ENCODE data around the gene GPR161. TPM values are rescaled to one million over a fixed set of nuclear protein-coding genes. Genes with fewer than 3 reads are reported as not detected.

The GPR161 gene
- total RNA-seq, 4 donors from 2014 or later = 0.60 to 3.3 (median 2.8) TPM

DNA sequence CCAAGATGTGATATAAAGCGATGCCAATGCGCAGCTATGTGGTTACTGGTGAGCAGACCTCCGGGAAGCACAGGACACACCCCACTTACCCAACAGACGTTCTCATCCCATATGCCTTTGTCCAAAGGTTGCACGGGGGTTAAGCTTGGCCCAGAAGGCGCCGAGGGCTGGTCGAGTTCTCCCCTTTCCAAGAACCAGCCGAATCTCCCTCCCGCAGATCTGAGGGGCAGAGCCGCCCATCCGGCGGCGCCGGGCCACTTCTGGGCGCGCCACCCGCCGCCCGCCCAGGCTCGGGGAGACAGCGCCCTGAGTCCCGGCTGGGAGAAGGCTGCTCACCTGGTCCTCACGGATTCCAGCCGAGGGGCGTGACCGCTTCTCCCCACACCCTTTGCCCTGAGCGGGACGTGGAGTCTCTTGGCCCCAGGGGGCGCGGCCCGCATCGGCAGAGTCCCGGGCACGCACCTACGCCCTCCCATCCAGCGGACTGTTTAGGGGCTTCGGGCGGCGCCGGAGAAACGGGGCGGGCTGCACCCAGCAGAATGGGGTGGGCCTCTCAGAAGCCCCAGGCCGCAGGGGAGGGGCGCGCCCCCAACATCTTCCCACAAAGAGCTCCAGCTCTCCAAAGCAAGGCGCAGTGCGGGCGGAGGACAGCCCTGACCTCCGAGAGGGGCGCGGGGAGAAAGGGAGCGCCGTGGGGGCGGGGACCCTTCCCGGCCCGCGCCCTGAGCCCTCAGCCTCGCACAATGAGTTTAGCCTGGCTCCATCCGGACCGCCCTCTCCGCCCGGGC lies 615 bp downstream of the GPR161 start:
- intact Hi-C loops (cut with DNase I; ENCODE audit: low total_unique reads) = loop anchor here (5.0 kb wide), 1 partner anchor 44 kb away; no protein-coding TSS in a partner anchor
- no peaks in the 10 kb centered on the region for H3K9me3 ChIP-seq
- no peaks in the 10 kb centered on the region for H3K36me3 ChIP-seq
- peaks cover 5% of the 10 kb centered on the region for H3K27me3 ChIP-seq
- H3K4me1 ChIP-seq = peaks cover 13 to 29% (median 24%) of the 10 kb centered on the region in 4 donors
- WGBS, 2 donors (ENCODE audit: low coverage in 1 of 2) = 0 to 1% methylated on average over 8 to 24 of the region's 63 CpGs
- peak overlapping the region; percentile 55 to 81 (median 69) for H3K4me3 ChIP-seq
- TF ChIP-seq POLR2AphosphoS5 (IDR thresholded peaks at IDR 0.05) (no peak), POLR2A (IDR thresholded peaks at IDR 0.05) (no peak), CTCF (IDR thresholded peaks at IDR 0.05) (no peak), EP300 (IDR thresholded peaks at IDR 0.05; ENCODE audit: low read depth) (no peak)
- in situ Hi-C loops (cut with MboI; ENCODE audit: low pct_ligation_motif_present in 1 of 4, low pct_unique_long_range_greater_than_20kb in 1 of 4, low sequenced_read_pairs in 3 of 4) = no loop called here
- H3K27ac ChIP-seq = peak overlapping the region; percentile 64 to 86 (median 80)
- peak; percentile 62 for DNase-seq

DNA sequence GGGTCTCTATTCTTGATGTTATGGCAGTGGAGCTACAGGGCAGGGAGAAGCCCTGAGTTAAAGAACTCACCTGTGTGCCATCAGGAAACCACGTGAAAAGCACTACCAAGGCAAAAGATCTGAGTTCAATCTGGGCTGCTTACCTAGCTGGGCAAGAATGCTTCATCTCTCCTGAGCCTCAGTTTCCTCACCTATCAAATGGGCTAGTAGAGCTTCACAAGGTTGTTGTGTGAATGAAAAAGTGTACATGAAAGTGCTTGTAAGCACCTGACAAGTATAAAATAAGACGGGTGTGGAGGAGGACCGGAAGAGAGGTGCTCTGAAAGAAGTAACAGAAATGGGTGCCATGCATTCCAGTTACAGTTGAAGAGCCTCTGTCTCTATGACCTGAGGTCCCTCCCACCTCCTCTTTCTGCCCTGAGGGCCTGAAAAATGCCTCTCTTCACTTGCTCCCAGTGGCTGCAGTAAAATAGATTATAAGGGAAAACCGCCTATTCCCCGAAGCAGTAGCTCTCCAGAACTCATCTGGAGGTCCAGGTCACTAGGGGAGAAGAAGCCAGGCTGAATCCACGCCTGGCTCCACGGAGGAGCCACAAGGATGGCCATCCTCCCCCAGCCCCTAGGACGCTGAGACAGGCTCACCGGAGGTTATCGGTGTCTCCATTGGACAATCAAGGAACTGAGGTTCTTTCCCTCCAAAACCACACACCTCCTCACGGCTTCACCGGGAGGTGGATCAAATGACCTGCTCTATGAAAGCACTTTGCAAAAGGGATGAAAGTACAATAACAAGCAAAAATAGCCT lies 1.4 kb downstream of the GPR161 start:
- no peak for TF ChIP-seq POLR2AphosphoS5 (IDR thresholded peaks at IDR 0.05)
- TF ChIP-seq CTCF (IDR thresholded peaks at IDR 0.05) = no peak
- no peak for TF ChIP-seq POLR2A (IDR thresholded peaks at IDR 0.05)
- no peak for TF ChIP-seq EP300 (IDR thresholded peaks at IDR 0.05; ENCODE audit: low read depth)
- in situ Hi-C loops (cut with MboI; ENCODE audit: low pct_ligation_motif_present in 1 of 4, low pct_unique_long_range_greater_than_20kb in 1 of 4, low sequenced_read_pairs in 3 of 4) (no loop called here), intact Hi-C loops (cut with DNase I; ENCODE audit: low total_unique reads) (loop anchor here (5.0 kb wide), 1 partner anchor 43 kb away; no protein-coding TSS in a partner anchor)
- Histone ChIP-seq H3K9me3 (no peaks in the 10 kb centered on the region), H3K27me3 (peaks cover 5% of the 10 kb centered on the region), H3K4me3 (peak overlapping the region; percentile 55 to 81 (median 69)), H3K27ac (peak overlapping the region; percentile 64 to 86 (median 80)), H3K36me3 (no peaks in the 10 kb centered on the region), H3K4me1 (peaks cover 13 to 29% (median 24%) of the 10 kb centered on the region in 4 donors)
- DNase-seq = no peak
- 37 to 47% methylated on average over 3 to 12 of the region's 12 CpGs for WGBS, 2 donors (ENCODE audit: low coverage in 1 of 2)

DNA sequence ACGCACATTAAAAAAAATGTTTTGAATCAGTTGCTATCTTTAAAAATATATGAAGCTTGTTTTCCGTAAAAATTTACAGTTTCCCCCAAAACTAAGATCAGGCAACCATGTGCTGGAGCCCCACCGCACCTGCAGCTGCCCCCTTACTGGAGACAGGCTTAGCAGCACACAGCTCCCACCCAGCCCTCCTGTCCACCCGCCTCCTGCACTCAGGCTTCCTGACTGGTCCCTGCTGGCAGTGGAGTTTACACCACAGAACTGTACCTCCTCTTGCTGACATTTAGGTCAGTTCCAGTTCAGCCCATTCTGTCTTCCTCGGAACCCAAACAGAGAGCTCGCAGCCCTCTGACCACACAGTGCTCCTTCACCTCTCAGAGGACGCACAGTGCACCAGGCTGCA lies 2.1 kb downstream of the GPR161 start:
- 80 to 94% methylated on average over 3 to 7 of the region's 7 CpGs for WGBS, 2 donors (ENCODE audit: low coverage in 1 of 2)
- Histone ChIP-seq H3K36me3 (no peaks in the 10 kb centered on the region), H3K4me1 (peaks cover 13 to 29% (median 24%) of the 10 kb centered on the region in 4 donors), H3K4me3 (no peak overlapping the region), H3K9me3 (no peaks in the 10 kb centered on the region), H3K27ac (no peak overlapping the region), H3K27me3 (peaks cover 5% of the 10 kb centered on the region)
- in situ Hi-C loops (cut with MboI; ENCODE audit: low pct_ligation_motif_present in 1 of 4, low pct_unique_long_range_greater_than_20kb in 1 of 4, low sequenced_read_pairs in 3 of 4) (no loop called here), intact Hi-C loops (cut with DNase I; ENCODE audit: low total_unique reads) (loop anchor here (5.0 kb wide), 1 partner anchor 42 kb away; no protein-coding TSS in a partner anchor)
- no peak for DNase-seq
- no peak for TF ChIP-seq EP300 (IDR thresholded peaks at IDR 0.05; ENCODE audit: low read depth)

DNA sequence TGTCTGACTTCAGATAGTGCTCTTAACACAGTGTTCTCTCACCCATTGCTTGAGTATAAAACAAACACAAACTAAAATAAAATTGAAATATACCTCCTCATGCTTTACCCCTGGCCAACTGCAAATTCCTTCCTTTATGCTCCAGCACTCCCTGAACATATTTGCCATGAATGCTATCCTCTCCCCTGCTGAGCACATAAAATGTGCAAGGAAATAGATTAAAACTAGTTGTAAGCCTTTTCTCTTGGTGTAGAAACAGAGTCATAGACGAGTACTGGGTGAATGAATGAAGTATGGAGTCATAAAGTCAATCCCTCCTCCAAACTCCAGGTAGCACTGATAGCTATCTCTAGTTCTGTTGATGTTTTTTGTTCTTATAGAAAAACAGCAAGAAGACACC lies 2.6 kb downstream of the GPR161 start:
- Histone ChIP-seq H3K27ac (no peak overlapping the region), H3K36me3 (no peaks in the 10 kb centered on the region), H3K27me3 (peaks cover 5% of the 10 kb centered on the region), H3K4me1 (peaks cover 13 to 29% (median 24%) of the 10 kb centered on the region in 4 donors), H3K9me3 (no peaks in the 10 kb centered on the region), H3K4me3 (no peak overlapping the region)
- DNase-seq = no peak
- WGBS, 2 donors (ENCODE audit: low coverage in 1 of 2) = 23 to 25% methylated on average over 1 of the region's 1 CpG
- in situ Hi-C loops (cut with MboI; ENCODE audit: low pct_ligation_motif_present in 1 of 4, low pct_unique_long_range_greater_than_20kb in 1 of 4, low sequenced_read_pairs in 3 of 4) = no loop called here
- TF ChIP-seq POLR2AphosphoS5 (IDR thresholded peaks at IDR 0.05) = no peak
- no peak for TF ChIP-seq CTCF (IDR thresholded peaks at IDR 0.05)
- TF ChIP-seq EP300 (IDR thresholded peaks at IDR 0.05; ENCODE audit: low read depth) = no peak
- TF ChIP-seq POLR2A (IDR thresholded peaks at IDR 0.05) = no peak
- intact Hi-C loops (cut with DNase I; ENCODE audit: low total_unique reads) = no loop called here
